ENCODE data around the gene MUC22. TPM values are rescaled to one million over a fixed set of nuclear protein-coding genes. Genes with fewer than 3 reads are reported as not detected.
"Not testable (repeated sequence)": the region's sequence is repeated elsewhere in the genome, so short reads cannot be mapped to it uniquely, and the experiment has no call there.

MUC22 gene
- total and polyA plus RNA-seq, 4 donors, result not detected

- H3K27me3 ChIP-seq (ENCODE audit: control insufficient read depth, insufficient read depth, low read length), result no peaks in the 10 kb centered on the region
- WGBS (ENCODE audit: insufficient coverage), result 94% methylated on average over 3 of the region's 6 CpGs
- H3K27ac ChIP-seq (ENCODE audit: low read depth, low read length), result no peak overlapping the region
- no peaks in the 10 kb centered on the region for H3K36me3 ChIP-seq (ENCODE audit: control insufficient read depth, insufficient read depth, low read length)
- H3K4me1 ChIP-seq (ENCODE audit: control insufficient read depth, insufficient read depth, low read length), result peaks cover 12% of the 10 kb centered on the region
- H3K4me3 ChIP-seq (ENCODE audit: low read depth, low read length), result no peak overlapping the region
- no peaks in the 10 kb centered on the region for H3K9me3 ChIP-seq (ENCODE audit: control insufficient read depth, insufficient read depth, low read length)
- no peak for DNase-seq (ENCODE audit: low read depth in 4 of 6, low spot score in 6 of 6)
Observed at GRCh38 chr6:31049518-31049917, 39.2 kb downstream of the MUC22 start.

GRCh38 chr6:31053187-31053586 lies 42.9 kb downstream of the MUC22 start:
- peaks cover 29% of the 10 kb centered on the region for H3K4me1 ChIP-seq (ENCODE audit: control insufficient read depth, insufficient read depth, low read length)
- H3K27me3 ChIP-seq (ENCODE audit: control insufficient read depth, insufficient read depth, low read length); DNase-seq (ENCODE audit: low read depth in 4 of 6, low spot score in 6 of 6); H3K36me3 ChIP-seq (ENCODE audit: control insufficient read depth, insufficient read depth, low read length); H3K4me3 ChIP-seq (ENCODE audit: low read depth, low read length); H3K9me3 ChIP-seq (ENCODE audit: control insufficient read depth, insufficient read depth, low read length): not testable (repeated sequence)
- no CpG with 5 or more reads among the region's 4 CpGs for WGBS (ENCODE audit: insufficient coverage)
- H3K27ac ChIP-seq (ENCODE audit: low read depth, low read length), result peak overlapping the region; percentile 31

- DNase-seq (ENCODE audit: low read depth in 4 of 6, low spot score in 6 of 6), result peak in 2 of 6 donors; percentile 75 to 77
- Histone ChIP-seq H3K4me3 (ENCODE audit: low read depth, low read length) (peak overlapping the region; percentile 36), H3K27ac (ENCODE audit: low read depth, low read length) (peak overlapping the region; percentile 59), H3K9me3 (ENCODE audit: control insufficient read depth, insufficient read depth, low read length) (no peaks in the 10 kb centered on the region), H3K4me1 (ENCODE audit: control insufficient read depth, insufficient read depth, low read length) (peaks cover 32% of the 10 kb centered on the region), H3K27me3 (ENCODE audit: control insufficient read depth, insufficient read depth, low read length) (no peaks in the 10 kb centered on the region), H3K36me3 (ENCODE audit: control insufficient read depth, insufficient read depth, low read length) (no peaks in the 10 kb centered on the region)
- 28% methylated on average over 3 of the region's 8 CpGs for WGBS (ENCODE audit: insufficient coverage)
Observed at GRCh38 chr6:31053873-31054272, 43.6 kb downstream of the MUC22 start.

GRCh38 chr6:31055441-31055840 lies 45.2 kb downstream of the MUC22 start:
- Histone ChIP-seq H3K4me1 (ENCODE audit: control insufficient read depth, insufficient read depth, low read length) (peaks cover 33% of the 10 kb centered on the region), H3K4me3 (ENCODE audit: low read depth, low read length) (no peak overlapping the region), H3K27ac (ENCODE audit: low read depth, low read length) (no peak overlapping the region), H3K9me3 (ENCODE audit: control insufficient read depth, insufficient read depth, low read length) (no peaks in the 10 kb centered on the region), H3K36me3 (ENCODE audit: control insufficient read depth, insufficient read depth, low read length) (no peaks in the 10 kb centered on the region), H3K27me3 (ENCODE audit: control insufficient read depth, insufficient read depth, low read length) (no peaks in the 10 kb centered on the region)
- DNase-seq (ENCODE audit: low read depth in 4 of 6, low spot score in 6 of 6), result no peak
- 90% methylated on average over 4 of the region's 4 CpGs for WGBS (ENCODE audit: insufficient coverage)

GRCh38 chr6:31057426-31058003 lies 47.2 kb downstream of the MUC22 start:
- Histone ChIP-seq H3K4me1 (ENCODE audit: control insufficient read depth, insufficient read depth, low read length) (peaks cover 33% of the 10 kb centered on the region), H3K27me3 (ENCODE audit: control insufficient read depth, insufficient read depth, low read length) (no peaks in the 10 kb centered on the region), H3K27ac (ENCODE audit: low read depth, low read length) (peak overlapping the region; percentile 72), H3K36me3 (ENCODE audit: control insufficient read depth, insufficient read depth, low read length) (no peaks in the 10 kb centered on the region), H3K4me3 (ENCODE audit: low read depth, low read length) (no peak overlapping the region), H3K9me3 (ENCODE audit: control insufficient read depth, insufficient read depth, low read length) (no peaks in the 10 kb centered on the region)
- 28% methylated on average over 3 of the region's 4 CpGs for whole genome bisulfite sequencing (ENCODE audit: insufficient coverage)
- DNase-seq (ENCODE audit: low read depth in 4 of 6, low spot score in 6 of 6), result peak in 2 of 6 donors; percentile 75 to 78

- peak in 2 of 6 donors; percentile 52 to 61 for DNase-seq (ENCODE audit: low read depth in 4 of 6, low spot score in 6 of 6)
- Histone ChIP-seq H3K27ac (ENCODE audit: low read depth, low read length) (peak overlapping the region; percentile 72), H3K9me3 (ENCODE audit: control insufficient read depth, insufficient read depth, low read length) (no peaks in the 10 kb centered on the region), H3K36me3 (ENCODE audit: control insufficient read depth, insufficient read depth, low read length) (no peaks in the 10 kb centered on the region), H3K4me3 (ENCODE audit: low read depth, low read length) (no peak overlapping the region), H3K27me3 (ENCODE audit: control insufficient read depth, insufficient read depth, low read length) (no peaks in the 10 kb centered on the region), H3K4me1 (ENCODE audit: control insufficient read depth, insufficient read depth, low read length) (peaks cover 33% of the 10 kb centered on the region)
- WGBS (ENCODE audit: insufficient coverage), result 44% methylated on average over 8 of the region's 10 CpGs
Observed at GRCh38 chr6:31058128-31058894, 48.0 kb downstream of the MUC22 start.

GRCh38 chr6:31060145-31060544 lies 49.9 kb downstream of the MUC22 start:
- Histone ChIP-seq H3K4me3 (ENCODE audit: low read depth, low read length) (no peak overlapping the region), H3K27ac (ENCODE audit: low read depth, low read length) (no peak overlapping the region), H3K27me3 (ENCODE audit: control insufficient read depth, insufficient read depth, low read length) (no peaks in the 10 kb centered on the region), H3K4me1 (ENCODE audit: control insufficient read depth, insufficient read depth, low read length) (peaks cover 24% of the 10 kb centered on the region), H3K36me3 (ENCODE audit: control insufficient read depth, insufficient read depth, low read length) (no peaks in the 10 kb centered on the region), H3K9me3 (ENCODE audit: control insufficient read depth, insufficient read depth, low read length) (no peaks in the 10 kb centered on the region)
- no peak for DNase-seq (ENCODE audit: low read depth in 4 of 6, low spot score in 6 of 6)
- 89% methylated on average over 4 of the region's 8 CpGs for WGBS (ENCODE audit: insufficient coverage)

GRCh38 chr6:31063906-31064435 lies 53.7 kb downstream of the MUC22 start:
- no peak overlapping the region for H3K27ac ChIP-seq (ENCODE audit: low read depth, low read length)
- no peak for DNase-seq (ENCODE audit: low read depth in 4 of 6, low spot score in 6 of 6)
- 71% methylated on average over 4 of the region's 7 CpGs for WGBS (ENCODE audit: insufficient coverage)
- H3K4me1 ChIP-seq (ENCODE audit: control insufficient read depth, insufficient read depth, low read length), result peaks cover 9% of the 10 kb centered on the region
- no peak overlapping the region for H3K4me3 ChIP-seq (ENCODE audit: low read depth, low read length)
- H3K36me3 ChIP-seq (ENCODE audit: control insufficient read depth, insufficient read depth, low read length), result no peaks in the 10 kb centered on the region
- H3K27me3 ChIP-seq (ENCODE audit: control insufficient read depth, insufficient read depth, low read length), result no peaks in the 10 kb centered on the region
- H3K9me3 ChIP-seq (ENCODE audit: control insufficient read depth, insufficient read depth, low read length), result no peaks in the 10 kb centered on the region

GRCh38 chr6:31065556-31065955 lies 55.3 kb downstream of the MUC22 start:
- Histone ChIP-seq H3K27ac (ENCODE audit: low read depth, low read length) (peak overlapping the region; percentile 81), H3K36me3 (ENCODE audit: control insufficient read depth, insufficient read depth, low read length) (no peaks in the 10 kb centered on the region), H3K9me3 (ENCODE audit: control insufficient read depth, insufficient read depth, low read length) (no peaks in the 10 kb centered on the region), H3K27me3 (ENCODE audit: control insufficient read depth, insufficient read depth, low read length) (no peaks in the 10 kb centered on the region), H3K4me1 (ENCODE audit: control insufficient read depth, insufficient read depth, low read length) (peaks cover 18% of the 10 kb centered on the region), H3K4me3 (ENCODE audit: low read depth, low read length) (no peak overlapping the region)
- peak in 2 of 6 donors; percentile 77 for DNase-seq (ENCODE audit: low read depth in 4 of 6, low spot score in 6 of 6)
- no CpG with 5 or more reads among the region's 2 CpGs for WGBS (ENCODE audit: insufficient coverage)

- H3K9me3 ChIP-seq (ENCODE audit: control insufficient read depth, insufficient read depth, low read length); H3K27me3 ChIP-seq (ENCODE audit: control insufficient read depth, insufficient read depth, low read length); H3K27ac ChIP-seq (ENCODE audit: low read depth, low read length); DNase-seq (ENCODE audit: low read depth in 4 of 6, low spot score in 6 of 6); H3K36me3 ChIP-seq (ENCODE audit: control insufficient read depth, insufficient read depth, low read length); H3K4me3 ChIP-seq (ENCODE audit: low read depth, low read length): not testable (repeated sequence)
- 70% methylated on average over 2 of the region's 32 CpGs for WGBS (ENCODE audit: insufficient coverage)
- H3K4me1 ChIP-seq (ENCODE audit: control insufficient read depth, insufficient read depth, low read length), result peaks cover 22% of the 10 kb centered on the region
Observed at GRCh38 chr6:31067028-31067427, 56.8 kb downstream of the MUC22 start.

All from spinal cord (tissue), 10 donors.